ENCODE measurements around the gene CD36.

CD36 gene

GRCh38 chr7:80653244-80653643 lies 14.8 kb downstream of the CD36 start:
- CTCF ChIA-PET, result no interaction called here
- POLR2A ChIA-PET, result no interaction called here
- H3K4me3 ChIP-seq (ENCODE audit: low read depth, low read length), result no peak overlapping the region
- TF ChIP-seq ZNF138 (tag by site-specific recombination; IDR thresholded peaks at IDR 0.05; ENCODE audit: borderline replicate concordance) (no peak), SCRT2 (tag by site-specific recombination; IDR thresholded peaks at IDR 0.05) (no peak), YY1 (tag by site-specific recombination; IDR thresholded peaks at IDR 0.05) (no peak), ZBTB1 (tag by site-specific recombination; IDR thresholded peaks at IDR 0.05) (no peak), PRDM4 (tag by site-specific recombination; IDR thresholded peaks at IDR 0.05) (no peak), OSR2 (tag by site-specific recombination; IDR thresholded peaks at IDR 0.05) (no peak), ZNF132 (tag by site-specific recombination; IDR thresholded peaks at IDR 0.05; ENCODE audit: borderline replicate concordance) (no peak), ZNF394 (tag by site-specific recombination; IDR thresholded peaks at IDR 0.05; ENCODE audit: borderline replicate concordance) (no peak), ZFP41 (tag by site-specific recombination; IDR thresholded peaks at IDR 0.05; ENCODE audit: borderline replicate concordance) (no peak), ZNF175 (tag by site-specific recombination; IDR thresholded peaks at IDR 0.05) (no peak), ZNF202 (tag by site-specific recombination; IDR thresholded peaks at IDR 0.05; ENCODE audit: borderline replicate concordance) (no peak), ZNF157 (tag by site-specific recombination; IDR thresholded peaks at IDR 0.05) (no peak), ZNF174 (tag by site-specific recombination; IDR thresholded peaks at IDR 0.05) (no peak), ZNF639 (tag by site-specific recombination; IDR thresholded peaks at IDR 0.05) (no peak), ZNF747 (tag by site-specific recombination; IDR thresholded peaks at IDR 0.05) (no peak), KLF1 (tag by site-specific recombination; IDR thresholded peaks at IDR 0.05) (no peak), ZNF121 (tag by site-specific recombination; IDR thresholded peaks at IDR 0.05) (no peak)
- H3K4me1 ChIP-seq (ENCODE audit: control insufficient read depth, insufficient read depth, low read length), result no peaks in the 10 kb centered on the region
- no peaks in the 10 kb centered on the region for H3K36me3 ChIP-seq (ENCODE audit: control insufficient read depth in 2 of 2, insufficient read depth in 1 of 2, low read length in 2 of 2)
- H3K27ac ChIP-seq (ENCODE audit: extremely low read depth, low read depth, low read length), result no peak overlapping the region
- H3K9me3 ChIP-seq (ENCODE audit: control insufficient read depth, insufficient read depth, low read depth, low read length), result no peaks in the 10 kb centered on the region

- Histone ChIP-seq H3K27ac (ENCODE audit: extremely low read depth, low read depth, low read length) (no peak overlapping the region), H3K4me3 (ENCODE audit: low read depth, low read length) (no peak overlapping the region), H3K9me3 (ENCODE audit: control insufficient read depth, insufficient read depth, low read depth, low read length) (no peaks in the 10 kb centered on the region), H3K4me1 (ENCODE audit: control insufficient read depth, insufficient read depth, low read length) (no peaks in the 10 kb centered on the region), H3K36me3 (ENCODE audit: control insufficient read depth in 2 of 2, insufficient read depth in 1 of 2, low read length in 2 of 2) (no peaks in the 10 kb centered on the region)
- POLR2A ChIA-PET, result no interaction called here
- CTCF ChIA-PET, result interaction anchor here (0.8 to 1.2 kb wide), 2 partner anchors 21 to 27 kb away, joined by 3 read pairs; no protein-coding TSS in a partner anchor
- TF ChIP-seq SALL2 (tag by site-specific recombination; IDR thresholded peaks at IDR 0.05; ENCODE audit: borderline replicate concordance), result no peak
- TF ChIP-seq GLIS1 (tag by site-specific recombination; IDR thresholded peaks at IDR 0.05), result no peak
- TF ChIP-seq SP7 (tag by site-specific recombination; IDR thresholded peaks at IDR 0.05), result no peak
- no peak for TF ChIP-seq ZSCAN30 (tag by site-specific recombination; IDR thresholded peaks at IDR 0.05)
- no peak for TF ChIP-seq ZNF701 (tag by site-specific recombination; IDR thresholded peaks at IDR 0.05)
- TF ChIP-seq BCL11B (tag by site-specific recombination; IDR thresholded peaks at IDR 0.05; ENCODE audit: low read depth), result no peak
- no peak for TF ChIP-seq RBAK (tag by site-specific recombination; IDR thresholded peaks at IDR 0.05)
- TF ChIP-seq ZNF155 (tag by site-specific recombination; IDR thresholded peaks at IDR 0.05), result no peak
- TF ChIP-seq OSR2 (tag by site-specific recombination; IDR thresholded peaks at IDR 0.05), result no peak
- TF ChIP-seq ZNF341 (tag by site-specific recombination; IDR thresholded peaks at IDR 0.05; ENCODE audit: low read depth), result no peak
- no peak for TF ChIP-seq SP2 (tag by site-specific recombination; IDR thresholded peaks at IDR 0.05)
- TF ChIP-seq ZNF23 (tag by site-specific recombination; IDR thresholded peaks at IDR 0.05; ENCODE audit: borderline replicate concordance), result no peak
- no peak for TF ChIP-seq ZNF366 (tag by site-specific recombination; conservative IDR thresholded peaks at IDR 0.05)
- TF ChIP-seq AEBP2 (tag by site-specific recombination; IDR thresholded peaks at IDR 0.05; ENCODE audit: borderline replicate concordance), result no peak
- TF ChIP-seq WT1 (tag by site-specific recombination; IDR thresholded peaks at IDR 0.05), result no peak
- TF ChIP-seq ZNF335 (tag by site-specific recombination; conservative IDR thresholded peaks at IDR 0.05), result no peak
Observed at GRCh38 chr7:80654887-80655340, 16.5 kb downstream of the CD36 start.
